T follicular helper cell (primary cell): ENCODE measurements around the gene BRCA2.

Source experiments
- DNase-seq: peaks from one replicate; pipeline ENCODE4 v3.0.0-alpha.2; 2020; ENCODE audit warnings: low read depth
- total RNA-seq, 2 experiments: gene quantifications; one replicate each; lab custom pipeline; 2026; lab: John Stamatoyannopoulos, UW

The BRCA2 gene, protein sequence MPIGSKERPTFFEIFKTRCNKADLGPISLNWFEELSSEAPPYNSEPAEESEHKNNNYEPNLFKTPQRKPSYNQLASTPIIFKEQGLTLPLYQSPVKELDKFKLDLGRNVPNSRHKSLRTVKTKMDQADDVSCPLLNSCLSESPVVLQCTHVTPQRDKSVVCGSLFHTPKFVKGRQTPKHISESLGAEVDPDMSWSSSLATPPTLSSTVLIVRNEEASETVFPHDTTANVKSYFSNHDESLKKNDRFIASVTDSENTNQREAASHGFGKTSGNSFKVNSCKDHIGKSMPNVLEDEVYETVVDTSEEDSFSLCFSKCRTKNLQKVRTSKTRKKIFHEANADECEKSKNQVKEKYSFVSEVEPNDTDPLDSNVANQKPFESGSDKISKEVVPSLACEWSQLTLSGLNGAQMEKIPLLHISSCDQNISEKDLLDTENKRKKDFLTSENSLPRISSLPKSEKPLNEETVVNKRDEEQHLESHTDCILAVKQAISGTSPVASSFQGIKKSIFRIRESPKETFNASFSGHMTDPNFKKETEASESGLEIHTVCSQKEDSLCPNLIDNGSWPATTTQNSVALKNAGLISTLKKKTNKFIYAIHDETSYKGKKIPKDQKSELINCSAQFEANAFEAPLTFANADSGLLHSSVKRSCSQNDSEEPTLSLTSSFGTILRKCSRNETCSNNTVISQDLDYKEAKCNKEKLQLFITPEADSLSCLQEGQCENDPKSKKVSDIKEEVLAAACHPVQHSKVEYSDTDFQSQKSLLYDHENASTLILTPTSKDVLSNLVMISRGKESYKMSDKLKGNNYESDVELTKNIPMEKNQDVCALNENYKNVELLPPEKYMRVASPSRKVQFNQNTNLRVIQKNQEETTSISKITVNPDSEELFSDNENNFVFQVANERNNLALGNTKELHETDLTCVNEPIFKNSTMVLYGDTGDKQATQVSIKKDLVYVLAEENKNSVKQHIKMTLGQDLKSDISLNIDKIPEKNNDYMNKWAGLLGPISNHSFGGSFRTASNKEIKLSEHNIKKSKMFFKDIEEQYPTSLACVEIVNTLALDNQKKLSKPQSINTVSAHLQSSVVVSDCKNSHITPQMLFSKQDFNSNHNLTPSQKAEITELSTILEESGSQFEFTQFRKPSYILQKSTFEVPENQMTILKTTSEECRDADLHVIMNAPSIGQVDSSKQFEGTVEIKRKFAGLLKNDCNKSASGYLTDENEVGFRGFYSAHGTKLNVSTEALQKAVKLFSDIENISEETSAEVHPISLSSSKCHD (N-terminal part only)
- total RNA-seq: 10.7 to 15.6 reads per million in 2 experiments

DNA sequence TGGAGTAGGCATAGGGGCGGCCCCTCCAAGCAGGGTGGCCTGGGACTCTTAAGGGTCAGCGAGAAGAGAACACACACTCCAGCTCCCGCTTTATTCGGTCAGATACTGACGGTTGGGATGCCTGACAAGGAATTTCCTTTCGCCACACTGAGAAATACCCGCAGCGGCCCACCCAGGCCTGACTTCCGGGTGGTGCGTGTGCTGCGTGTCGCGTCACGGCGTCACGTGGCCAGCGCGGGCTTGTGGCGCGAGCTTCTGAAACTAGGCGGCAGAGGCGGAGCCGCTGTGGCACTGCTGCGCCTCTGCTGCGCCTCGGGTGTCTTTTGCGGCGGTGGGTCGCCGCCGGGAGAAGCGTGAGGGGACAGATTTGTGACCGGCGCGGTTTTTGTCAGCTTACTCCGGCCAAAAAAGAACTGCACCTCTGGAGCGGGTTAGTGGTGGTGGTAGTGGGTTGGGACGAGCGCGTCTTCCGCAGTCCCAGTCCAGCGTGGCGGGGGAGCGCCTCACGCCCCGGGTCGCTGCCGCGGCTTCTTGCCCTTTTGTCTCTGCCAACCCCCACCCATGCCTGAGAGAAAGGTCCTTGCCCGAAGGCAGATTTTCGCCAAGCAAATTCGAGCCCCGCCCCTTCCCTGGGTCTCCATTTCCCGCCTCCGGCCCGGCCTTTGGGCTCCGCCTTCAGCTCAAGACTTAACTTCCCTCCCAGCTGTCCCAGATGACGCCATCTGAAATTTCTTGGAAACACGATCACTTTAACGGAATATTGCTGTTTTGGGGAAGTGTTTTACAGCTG, at the start of gene BRCA2, which contains the start of gene ZAR1L:
TSS of gene BRCA2 (plus strand) at position 271 of the 790 bp plus-strand sequence. CDS start 953 bp downstream, outside the sequence.
TSS of gene ZAR1L (minus strand) at position 126 of the 790 bp plus-strand sequence. CDS start 3,438 bp downstream, outside the sequence.
- DNase-seq: peak; percentile 83

DNA sequence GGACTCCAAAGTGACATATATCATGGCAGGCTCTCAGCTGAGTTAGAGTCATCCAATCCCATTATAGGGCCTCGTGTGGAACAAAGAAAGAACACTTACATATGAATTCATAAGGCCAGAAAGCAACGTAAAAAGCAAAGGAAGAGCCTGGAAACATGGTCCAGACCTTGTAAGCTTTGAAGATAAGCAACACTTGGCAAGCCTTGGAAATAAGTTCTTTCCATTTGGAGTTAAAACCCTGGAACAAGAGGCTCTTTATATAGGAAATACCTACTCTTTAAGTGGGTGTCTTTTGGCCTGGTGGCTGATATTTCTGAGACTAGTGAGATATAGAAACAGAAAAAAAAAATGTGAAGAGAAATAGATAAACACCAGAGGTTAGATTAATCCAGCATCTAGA, 49.6 kb upstream of the BRCA2 start:
- no peak for DNase-seq

DNA sequence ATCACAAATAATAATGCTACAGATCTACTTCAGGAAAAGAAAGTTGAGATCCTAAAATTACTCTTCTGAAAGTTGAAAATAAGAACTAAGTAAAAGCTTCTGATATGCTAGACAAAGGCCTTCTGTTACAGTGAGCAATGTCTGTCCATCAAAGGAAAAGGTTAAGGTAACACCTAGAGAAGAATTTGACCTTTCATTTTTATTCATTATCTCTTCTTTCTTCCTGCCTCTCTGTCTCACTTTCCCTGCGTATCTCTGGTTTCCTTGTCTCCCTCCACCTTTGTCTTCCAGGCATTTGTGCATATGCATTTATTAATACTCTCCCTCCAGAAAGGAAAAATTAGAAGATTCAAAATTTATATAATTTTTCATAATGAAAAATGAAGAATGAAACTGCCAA, 49.2 kb upstream of the BRCA2 start:
- no peak for DNase-seq

DNA sequence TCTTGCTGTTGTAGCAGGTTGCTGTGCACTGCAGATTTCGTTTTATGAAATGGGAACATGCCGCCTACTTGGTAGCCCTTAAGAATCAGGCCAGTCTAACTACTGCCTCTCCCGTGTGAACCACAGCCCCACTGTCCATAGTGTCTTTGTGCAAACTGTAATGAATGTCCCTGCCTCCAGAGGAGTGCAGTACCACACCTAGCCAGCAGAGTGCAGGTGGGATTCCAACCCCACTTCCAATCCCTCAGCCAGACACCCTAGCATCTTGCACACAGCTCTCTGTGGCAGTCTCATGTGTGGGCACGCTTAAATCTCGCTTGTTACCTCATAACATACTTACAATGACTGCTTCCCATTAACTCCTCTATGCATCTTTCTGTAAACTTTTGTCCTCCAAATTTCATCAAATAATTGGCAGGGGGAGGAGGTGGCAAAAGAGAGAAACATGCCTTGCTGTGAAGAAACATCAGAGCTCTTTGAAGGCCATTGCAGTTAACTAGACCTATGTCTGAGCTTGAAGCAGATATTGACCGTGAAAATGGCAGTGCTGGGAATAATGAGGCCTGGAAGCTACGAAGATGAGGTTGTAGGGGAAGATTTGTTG, 47.4 kb upstream of the BRCA2 start:
- DNase-seq: peak; percentile 31

DNA sequence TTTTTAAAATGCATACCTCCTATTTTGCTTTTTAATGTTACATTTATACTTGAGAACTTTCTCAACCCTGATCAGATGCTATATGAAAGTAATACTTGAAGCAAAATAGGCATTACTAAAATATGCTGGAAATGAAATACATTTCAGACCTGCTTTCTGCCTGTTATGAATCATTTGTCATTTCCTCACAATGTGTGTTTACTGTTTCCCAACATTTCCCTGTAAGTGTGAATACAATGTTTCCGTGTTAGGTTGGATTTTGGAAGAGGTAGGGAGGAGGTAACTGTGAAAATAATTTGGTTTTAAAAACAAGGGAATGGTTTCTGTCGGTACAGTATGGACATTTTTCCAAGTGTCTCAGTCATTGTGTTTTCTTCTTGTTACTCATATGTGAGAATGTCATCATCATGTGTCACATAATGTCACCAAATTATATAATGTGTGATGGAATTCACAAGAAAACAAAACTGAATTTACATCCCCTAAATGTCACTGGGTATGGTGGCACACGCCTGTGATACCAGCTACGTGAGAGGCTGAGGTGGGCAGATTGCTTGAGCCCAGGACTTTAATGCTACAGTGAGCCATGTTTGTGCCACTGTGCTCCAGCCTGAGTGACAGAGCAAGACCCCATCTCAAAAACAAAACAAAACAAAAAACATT, 43.2 kb upstream of the BRCA2 start:
- no peak for DNase-seq

DNA sequence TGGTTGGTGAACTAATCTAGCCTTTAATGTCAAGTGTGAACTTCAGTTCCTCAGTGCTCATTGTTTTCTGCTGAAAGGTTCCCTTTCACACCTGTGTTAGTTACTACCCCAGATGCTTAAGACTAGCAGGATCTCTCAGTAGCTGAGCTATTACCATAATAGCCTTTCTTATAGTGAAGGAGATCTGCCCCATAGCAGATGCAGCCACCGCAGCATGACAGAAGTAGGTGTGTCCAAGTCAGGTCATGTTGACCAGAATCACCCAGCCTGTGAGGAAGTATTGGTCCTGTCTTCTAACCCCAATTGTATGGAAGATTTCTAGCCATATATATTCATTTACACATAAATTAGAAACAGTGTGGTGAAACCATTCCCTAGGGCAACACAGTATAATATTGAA, 37.5 kb upstream of the BRCA2 start:
- DNase-seq: no peak

DNA sequence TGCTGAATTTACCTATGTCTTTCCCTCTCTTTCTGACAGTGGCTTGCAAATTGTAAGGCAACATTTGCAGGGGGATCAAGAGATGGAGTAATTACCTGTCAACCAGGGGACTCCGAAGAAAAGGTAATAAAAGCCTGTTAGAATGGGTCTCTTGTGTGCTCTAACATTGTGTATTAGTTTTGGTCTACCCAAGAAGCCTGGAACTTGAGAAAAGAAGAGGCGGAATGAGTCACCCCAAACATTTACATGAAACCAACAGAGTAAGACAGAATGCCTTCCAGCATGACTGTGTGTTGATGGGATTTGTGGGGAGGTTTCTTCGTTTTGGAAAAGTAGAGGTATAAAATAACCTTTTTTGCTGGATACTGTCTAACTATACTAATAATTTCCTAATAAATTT, 36.9 kb upstream of the BRCA2 start:
- no peak for DNase-seq

DNA sequence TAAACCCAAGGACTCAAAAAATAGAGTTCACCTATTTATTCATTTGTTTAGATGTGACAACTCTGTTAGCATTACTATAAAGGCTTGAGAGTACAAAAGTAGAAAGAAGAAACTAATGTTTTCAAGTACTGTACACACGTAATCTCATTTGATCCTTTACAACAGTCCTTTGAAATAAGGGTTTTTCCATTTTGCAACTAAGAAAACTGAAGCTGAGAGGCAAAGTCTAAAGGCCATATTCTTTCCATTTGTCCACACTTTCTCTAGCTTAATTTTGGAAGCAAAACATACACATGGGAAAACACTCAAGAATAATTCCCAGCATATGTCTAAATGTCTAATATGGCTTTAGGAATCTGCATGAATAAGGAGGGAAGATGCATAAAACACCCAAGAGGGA, 34.2 kb upstream of the BRCA2 start:
- DNase-seq: no peak

DNA sequence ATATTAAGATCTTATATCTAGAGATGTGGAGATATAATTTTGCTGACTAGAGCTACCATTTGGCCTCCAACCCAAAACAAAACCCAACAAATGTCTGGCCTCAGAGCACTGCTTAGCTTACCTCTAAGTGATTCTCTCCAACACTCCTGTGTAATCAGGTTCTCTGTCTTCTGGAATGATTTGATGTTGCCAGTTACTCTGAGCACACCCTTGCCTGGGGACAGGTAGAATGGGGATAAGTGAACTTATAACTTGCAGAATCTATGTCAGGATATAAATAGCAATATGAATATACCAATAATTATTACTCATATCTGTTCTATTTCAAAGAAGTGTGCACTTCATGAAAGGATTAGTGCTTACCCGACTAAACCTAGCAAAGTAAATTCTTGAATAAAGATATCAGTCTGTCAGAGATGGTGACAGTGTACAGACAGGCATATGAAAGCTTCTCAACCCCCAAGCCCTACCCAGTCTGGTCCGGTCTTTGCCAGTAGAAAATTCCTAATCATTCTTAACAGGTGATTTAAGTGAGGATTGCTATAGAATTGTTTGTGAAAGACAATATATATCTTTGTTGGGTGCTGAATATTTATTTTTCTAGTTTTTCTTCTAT, 33.1 kb upstream of the BRCA2 start:
- no peak for DNase-seq

DNA sequence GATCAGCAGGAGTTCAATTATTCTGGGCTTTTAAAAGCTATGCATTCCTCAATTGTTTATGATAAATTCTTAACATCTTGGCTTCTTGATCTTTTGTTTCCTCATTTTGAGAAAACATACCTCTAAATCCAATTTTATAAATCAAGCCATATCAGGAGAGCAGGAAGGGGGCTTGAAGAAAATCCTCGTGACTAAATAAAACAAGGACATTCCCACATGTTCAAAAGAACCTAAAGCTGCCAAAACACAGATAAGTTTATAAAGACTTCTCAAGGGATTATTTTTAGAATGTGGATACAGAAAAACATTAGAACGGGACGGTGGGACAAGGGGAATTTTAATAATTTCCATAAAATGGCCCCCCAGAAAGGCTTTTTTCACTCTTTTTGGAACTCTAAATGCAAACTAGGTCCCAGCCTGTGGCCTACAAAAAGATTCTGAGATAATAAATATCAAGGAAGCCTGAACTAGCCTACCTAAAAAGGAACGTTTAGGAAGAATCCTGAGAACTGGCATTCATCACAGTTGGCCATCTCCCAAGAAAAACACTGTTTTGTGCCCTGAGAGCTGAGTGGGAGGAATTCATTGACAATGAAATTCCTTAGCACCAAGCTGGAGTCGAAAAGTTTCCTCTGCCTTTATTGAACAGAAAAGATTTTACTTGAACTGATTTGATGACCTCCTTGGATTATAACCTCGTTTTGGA, 30.2 kb upstream of the BRCA2 start:
- no peak for DNase-seq

DNA sequence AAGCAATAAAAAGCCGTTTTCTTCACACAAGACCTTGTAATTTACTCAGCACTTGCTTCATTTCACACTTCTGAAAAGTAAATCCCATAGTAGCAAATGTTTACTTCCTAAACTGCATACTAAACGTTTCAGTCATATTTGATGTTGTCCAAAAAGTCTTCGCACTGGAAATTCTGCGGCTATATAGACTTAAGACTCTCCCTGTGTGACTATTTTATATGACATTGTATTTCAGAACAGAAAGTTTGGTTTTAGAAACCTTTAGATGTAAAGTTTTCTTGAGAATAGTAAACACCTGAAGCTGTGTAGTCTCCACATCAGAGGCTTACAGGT, 29.7 kb upstream of the BRCA2 start:
- DNase-seq: no peak

DNA sequence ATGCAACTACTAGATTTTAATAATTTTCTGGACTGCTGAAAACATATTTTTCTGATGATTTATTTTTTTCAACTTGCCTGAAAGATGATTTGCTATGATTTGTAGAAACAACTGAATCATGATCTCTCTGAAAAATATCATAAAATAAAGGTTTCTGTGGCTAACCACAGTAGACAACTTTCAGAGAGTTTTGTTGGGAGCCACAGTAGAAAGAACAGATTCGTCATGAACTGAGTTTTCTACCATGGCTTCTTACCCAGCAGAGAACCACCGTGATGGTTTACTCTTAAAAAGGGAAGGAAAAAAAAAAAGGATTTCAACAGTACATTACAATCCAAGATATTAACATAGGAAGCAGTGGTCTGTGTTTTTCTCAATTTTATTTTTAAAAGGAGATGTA, 18.1 kb upstream of the BRCA2 start:
- no peak for DNase-seq

DNA sequence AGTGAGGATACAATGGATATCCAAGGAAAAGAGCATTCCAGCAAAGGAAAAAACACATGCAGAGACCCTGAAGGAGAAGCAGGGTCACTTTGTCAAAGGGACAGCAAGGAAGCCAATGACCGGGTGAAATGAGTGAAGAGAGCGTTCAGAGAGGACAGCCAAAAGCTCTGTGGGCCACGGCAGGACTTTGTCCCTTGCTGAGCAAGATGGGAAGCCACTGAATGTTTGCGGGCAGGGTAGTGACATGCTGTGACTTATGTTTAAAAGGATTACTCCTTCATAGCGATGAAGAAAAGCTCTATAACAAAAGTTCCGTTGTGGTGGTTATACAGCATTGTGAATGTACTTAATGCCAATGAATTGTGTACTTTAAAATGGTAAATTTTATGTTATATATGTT, 16.6 kb upstream of the BRCA2 start:
- no peak for DNase-seq

DNA sequence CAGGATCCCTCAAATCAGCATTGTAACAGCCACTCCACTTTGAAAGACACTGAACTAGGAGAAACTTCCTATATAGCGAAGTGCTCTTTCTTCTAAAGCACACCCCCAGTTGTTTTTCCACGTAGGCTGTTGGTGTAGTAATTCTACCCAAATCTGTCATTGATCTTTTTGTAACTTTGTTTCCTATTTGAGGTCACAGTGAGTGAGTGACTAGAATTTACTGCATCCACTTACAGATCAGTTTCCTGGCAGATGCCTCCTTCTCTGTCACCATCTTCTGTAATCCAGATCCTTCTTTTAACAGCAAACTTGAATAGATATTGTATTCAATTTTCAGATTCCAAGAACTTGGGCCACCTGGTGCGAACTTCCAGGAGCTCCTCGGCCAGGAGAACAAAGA, 15.4 kb upstream of the BRCA2 start:
- DNase-seq: no peak

DNA sequence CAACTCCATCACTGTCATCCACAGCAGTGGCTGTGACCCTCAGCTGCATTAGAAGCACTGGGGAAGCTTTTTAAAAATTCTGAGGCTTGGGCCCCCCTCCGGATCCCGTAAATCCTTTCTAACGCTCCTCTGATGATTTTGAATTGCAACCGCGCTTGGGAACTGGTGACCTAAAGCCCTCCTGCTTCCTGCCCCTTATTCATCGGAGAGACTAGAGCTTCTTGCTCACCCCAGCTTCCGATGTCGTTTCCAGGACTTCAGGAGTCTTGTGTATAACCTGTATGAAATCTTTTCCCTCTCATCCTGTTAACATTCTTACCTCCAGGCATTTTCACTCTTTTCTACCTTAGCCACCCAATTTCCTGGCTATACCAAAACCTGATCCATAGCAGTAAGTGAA, 14.9 kb upstream of the BRCA2 start:
- DNase-seq: no peak

DNA sequence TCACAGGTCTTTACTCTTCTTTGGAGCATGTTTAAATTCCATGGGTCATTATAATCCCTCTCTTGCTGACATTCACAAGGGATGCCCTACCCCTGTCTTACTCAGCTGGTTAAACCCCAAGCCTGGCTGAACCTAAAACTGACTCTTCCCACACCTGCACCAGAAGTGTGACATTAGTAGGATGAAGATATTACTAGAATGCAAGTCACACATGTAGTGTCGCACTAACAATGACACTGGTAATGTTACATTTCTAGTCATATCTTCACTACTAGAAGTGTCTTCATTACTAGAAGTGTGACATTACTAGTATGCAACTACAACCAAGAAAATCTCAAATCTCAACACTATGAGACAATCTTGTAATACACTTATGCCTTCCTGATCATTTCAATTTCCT, 14.4 kb upstream of the BRCA2 start:
- no peak for DNase-seq

DNA sequence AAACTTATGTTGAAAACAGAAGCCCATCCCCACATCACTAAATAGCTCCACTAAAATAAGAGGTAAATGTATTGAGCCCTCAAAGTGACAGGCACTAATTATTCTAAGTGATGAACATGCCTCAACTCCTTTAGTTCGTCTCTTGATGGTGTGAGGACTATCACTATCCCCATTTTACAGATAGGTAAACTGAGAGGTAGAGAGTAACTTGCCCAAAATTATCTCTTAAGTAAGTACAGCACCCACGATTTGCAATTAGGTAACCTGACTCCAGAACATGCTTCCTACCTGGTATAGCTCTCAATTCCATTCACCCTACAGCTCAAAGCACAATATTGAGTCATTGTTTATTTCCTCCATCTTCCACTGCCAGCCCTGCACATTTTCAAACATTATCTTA, 12.8 kb upstream of the BRCA2 start:
- no peak for DNase-seq

DNA sequence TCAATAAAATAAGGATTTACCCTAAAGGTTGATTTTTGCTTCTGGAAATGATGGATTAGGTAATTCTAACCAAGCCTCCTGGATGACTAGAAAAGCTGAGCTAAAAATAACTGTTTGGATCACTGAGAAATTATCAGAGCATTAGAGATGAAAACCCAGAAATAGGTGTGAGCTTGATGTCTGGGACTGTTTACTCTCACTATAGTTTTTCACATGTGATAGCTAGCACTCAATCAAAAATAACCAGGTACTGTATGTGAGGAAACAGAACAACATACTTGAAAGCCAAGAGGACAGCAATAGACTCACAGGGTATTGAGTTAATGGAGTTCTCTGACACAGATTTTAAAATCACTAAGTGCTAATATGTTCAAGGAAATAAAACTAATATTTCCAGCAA, 9.7 kb upstream of the BRCA2 start:
- no peak for DNase-seq
